ENCODE measurements around the gene GNB1L.

The GNB1L gene

GRCh38 chr22:19875531-19876313 is 21.0 kb upstream of the GNB1L start:
- no peak overlapping the region for H4K91ac ChIP-seq (ENCODE audit: low read depth, low read length, poor library complexity)
- peak overlapping the region; percentile 90 for H3K18ac ChIP-seq (ENCODE audit: low read length)
- no peak overlapping the region for H3K4ac ChIP-seq (ENCODE audit: low read length)
- peak overlapping the region; percentile 4 for H3K4me2 ChIP-seq (ENCODE audit: insufficient read depth, low read length, poor library complexity, severe bottlenecking)
- H2BK12ac ChIP-seq (ENCODE audit: low read length), result peak overlapping the region; percentile 90
- H3K9ac ChIP-seq (ENCODE audit: low read depth, low read length, poor library complexity), result no peak overlapping the region
- H3K4me3 ChIP-seq (ENCODE audit: low read length in 2 of 2), result no peak overlapping the region
- H2AFZ ChIP-seq (ENCODE audit: low read length), result peak overlapping the region; percentile 88
- no peak overlapping the region for H4K8ac ChIP-seq (ENCODE audit: low read depth, low read length)
- H2BK15ac ChIP-seq (ENCODE audit: low read length), result peak overlapping the region; percentile 79
- no CpG with 5 or more reads among the region's 23 CpGs for WGBS, 2 donors (ENCODE audit: extremely low coverage in 2 of 2, insufficient read length in 2 of 2, insufficient replicate concordance in 1 of 2)
- H3K27me3 ChIP-seq (ENCODE audit: control insufficient read depth in 3 of 3, insufficient read depth in 3 of 3, low read depth in 1 of 3, low read length in 3 of 3), result no peaks in the 10 kb centered on the region
- DNase-seq (ENCODE audit: low spot score), result no peak
- H2BK120ac ChIP-seq (ENCODE audit: low read depth, low read length), result peak overlapping the region; percentile 61
- H3K9me3 ChIP-seq (replicated peaks in 1 of 2; ENCODE audit: control insufficient read depth in 2 of 2, insufficient read depth in 1 of 2, low read depth in 1 of 2, low read length in 2 of 2), result no peaks in the 10 kb centered on the region
- H3K4me1 ChIP-seq (ENCODE audit: control insufficient read depth in 2 of 2, insufficient read depth in 1 of 2, low read depth in 1 of 2, low read length in 2 of 2), result peaks cover 29 to 43% of the 10 kb centered on the region in 2 donors
- peak overlapping the region; percentile 71 for H3K14ac ChIP-seq (ENCODE audit: low read length)
- peak overlapping the region; percentile 29 for H2BK5ac ChIP-seq (ENCODE audit: low read length)
- H3K79me1 ChIP-seq (ENCODE audit: low read depth, low read length), result peaks cover 15% of the 10 kb centered on the region
- peaks cover 0 to 3% of the 10 kb centered on the region in 2 donors for H3K36me3 ChIP-seq (replicated peaks in 1 of 2; ENCODE audit: control insufficient read depth in 2 of 2, insufficient read depth in 2 of 2, low read length in 2 of 2)
- no peak overlapping the region for H3K27ac ChIP-seq (replicated peaks; ENCODE audit: low read length)
- peak overlapping the region; percentile 99 for H2AK5ac ChIP-seq (ENCODE audit: low read depth, low read length)
- peak overlapping the region; percentile 85 for H3K23ac ChIP-seq (ENCODE audit: low read depth, low read length, poor library complexity)

- Histone ChIP-seq H2BK120ac (ENCODE audit: low read depth, low read length) (no peak overlapping the region), H3K4me1 (ENCODE audit: control insufficient read depth in 2 of 2, insufficient read depth in 1 of 2, low read depth in 1 of 2, low read length in 2 of 2) (peaks cover 23 to 37% of the 10 kb centered on the region in 2 donors), H3K27ac (replicated peaks; ENCODE audit: low read length) (peak overlapping the region; percentile 26), H3K4me2 (ENCODE audit: insufficient read depth, low read length, poor library complexity, severe bottlenecking) (peak overlapping the region; percentile 11), H3K27me3 (ENCODE audit: control insufficient read depth in 3 of 3, insufficient read depth in 3 of 3, low read depth in 1 of 3, low read length in 3 of 3) (no peaks in the 10 kb centered on the region), H2AFZ (ENCODE audit: low read length) (peak overlapping the region; percentile 88), H2BK12ac (ENCODE audit: low read length) (no peak overlapping the region), H4K91ac (ENCODE audit: low read depth, low read length, poor library complexity) (no peak overlapping the region), H3K9me3 (replicated peaks in 1 of 2; ENCODE audit: control insufficient read depth in 2 of 2, insufficient read depth in 1 of 2, low read depth in 1 of 2, low read length in 2 of 2) (no peaks in the 10 kb centered on the region), H4K8ac (ENCODE audit: low read depth, low read length) (no peak overlapping the region), H3K36me3 (replicated peaks in 1 of 2; ENCODE audit: control insufficient read depth in 2 of 2, insufficient read depth in 2 of 2, low read length in 2 of 2) (peaks cover 0 to 3% of the 10 kb centered on the region in 2 donors), H3K18ac (ENCODE audit: low read length) (peak overlapping the region; percentile 90), H3K79me1 (ENCODE audit: low read depth, low read length) (peaks cover 15% of the 10 kb centered on the region), H2AK5ac (ENCODE audit: low read depth, low read length) (peak overlapping the region; percentile 99), H3K4ac (ENCODE audit: low read length) (no peak overlapping the region), H3K14ac (ENCODE audit: low read length) (peak overlapping the region; percentile 71), H3K9ac (ENCODE audit: low read depth, low read length, poor library complexity) (no peak overlapping the region), H3K23ac (ENCODE audit: low read depth, low read length, poor library complexity) (peak overlapping the region; percentile 85), H2BK5ac (ENCODE audit: low read length) (peak overlapping the region; percentile 29), H2BK15ac (ENCODE audit: low read length) (peak overlapping the region; percentile 79), H3K4me3 (ENCODE audit: low read length in 2 of 2) (no peak overlapping the region)
- whole genome bisulfite sequencing, 2 donors (ENCODE audit: extremely low coverage in 2 of 2, insufficient read length in 2 of 2, insufficient replicate concordance in 1 of 2), result no CpG with 5 or more reads among the region's 12 CpGs
- DNase-seq (ENCODE audit: low spot score), result no peak
Measured at GRCh38 chr22:19875061-19875530, 20.4 kb upstream of the GNB1L start.

GRCh38 chr22:19874307-19875060 is 19.8 kb upstream of the GNB1L start:
- peak overlapping the region; percentile 73 for H3K14ac ChIP-seq (ENCODE audit: low read length)
- H3K18ac ChIP-seq (ENCODE audit: low read length), result peak overlapping the region; percentile 90
- H3K4me2 ChIP-seq (ENCODE audit: insufficient read depth, low read length, poor library complexity, severe bottlenecking), result peak overlapping the region; percentile 11
- H3K27ac ChIP-seq (replicated peaks; ENCODE audit: low read length), result peak overlapping the region; percentile 26
- no CpG with 5 or more reads among the region's 27 CpGs for WGBS, 2 donors (ENCODE audit: extremely low coverage in 2 of 2, insufficient read length in 2 of 2, insufficient replicate concordance in 1 of 2)
- no peaks in the 10 kb centered on the region for H3K27me3 ChIP-seq (ENCODE audit: control insufficient read depth in 3 of 3, insufficient read depth in 3 of 3, low read depth in 1 of 3, low read length in 3 of 3)
- no peak overlapping the region for H4K8ac ChIP-seq (ENCODE audit: low read depth, low read length)
- peak overlapping the region; percentile 88 for H2AFZ ChIP-seq (ENCODE audit: low read length)
- DNase-seq (ENCODE audit: low spot score), result peak; percentile 64
- peaks cover 19 to 31% of the 10 kb centered on the region in 2 donors for H3K4me1 ChIP-seq (ENCODE audit: control insufficient read depth in 2 of 2, insufficient read depth in 1 of 2, low read depth in 1 of 2, low read length in 2 of 2)
- no peak overlapping the region for H3K4ac ChIP-seq (ENCODE audit: low read length)
- peak overlapping the region; percentile 94 for H3K23ac ChIP-seq (ENCODE audit: low read depth, low read length, poor library complexity)
- H2BK12ac ChIP-seq (ENCODE audit: low read length), result no peak overlapping the region
- peaks cover 0 to 3% of the 10 kb centered on the region in 2 donors for H3K36me3 ChIP-seq (replicated peaks in 1 of 2; ENCODE audit: control insufficient read depth in 2 of 2, insufficient read depth in 2 of 2, low read length in 2 of 2)
- H3K9me3 ChIP-seq (replicated peaks in 1 of 2; ENCODE audit: control insufficient read depth in 2 of 2, insufficient read depth in 1 of 2, low read depth in 1 of 2, low read length in 2 of 2), result no peaks in the 10 kb centered on the region
- peak overlapping the region; percentile 64 for H3K9ac ChIP-seq (ENCODE audit: low read depth, low read length, poor library complexity)
- H4K91ac ChIP-seq (ENCODE audit: low read depth, low read length, poor library complexity), result no peak overlapping the region
- peaks cover 13% of the 10 kb centered on the region for H3K79me1 ChIP-seq (ENCODE audit: low read depth, low read length)
- peak overlapping the region; percentile 29 for H2BK5ac ChIP-seq (ENCODE audit: low read length)
- H2BK15ac ChIP-seq (ENCODE audit: low read length), result peak overlapping the region; percentile 44
- H2AK5ac ChIP-seq (ENCODE audit: low read depth, low read length), result peak overlapping the region; percentile 99
- H2BK120ac ChIP-seq (ENCODE audit: low read depth, low read length), result no peak overlapping the region
- H3K4me3 ChIP-seq (ENCODE audit: low read length in 2 of 2), result no peak overlapping the region

- Histone ChIP-seq H2AK5ac (ENCODE audit: low read depth, low read length) (peak overlapping the region; percentile 23), H3K18ac (ENCODE audit: low read length) (peak overlapping the region; percentile 86), H3K36me3 (replicated peaks in 1 of 2; ENCODE audit: control insufficient read depth in 2 of 2, insufficient read depth in 2 of 2, low read length in 2 of 2) (peaks cover 0 to 3% of the 10 kb centered on the region in 2 donors), H2BK120ac (ENCODE audit: low read depth, low read length) (no peak overlapping the region), H2BK5ac (ENCODE audit: low read length) (no peak overlapping the region), H2BK15ac (ENCODE audit: low read length) (no peak overlapping the region), H2AFZ (ENCODE audit: low read length) (peak overlapping the region; percentile 88), H3K9ac (ENCODE audit: low read depth, low read length, poor library complexity) (peak overlapping the region; percentile 64), H4K91ac (ENCODE audit: low read depth, low read length, poor library complexity) (peak overlapping the region; percentile 99), H3K14ac (ENCODE audit: low read length) (no peak overlapping the region), H3K79me1 (ENCODE audit: low read depth, low read length) (peaks cover 13% of the 10 kb centered on the region), H3K27ac (replicated peaks; ENCODE audit: low read length) (peak overlapping the region; percentile 17), H3K23ac (ENCODE audit: low read depth, low read length, poor library complexity) (peak overlapping the region; percentile 94), H2BK12ac (ENCODE audit: low read length) (no peak overlapping the region), H4K8ac (ENCODE audit: low read depth, low read length) (no peak overlapping the region), H3K4me1 (ENCODE audit: control insufficient read depth in 2 of 2, insufficient read depth in 1 of 2, low read depth in 1 of 2, low read length in 2 of 2) (peaks cover 17 to 28% of the 10 kb centered on the region in 2 donors), H3K4ac (ENCODE audit: low read length) (no peak overlapping the region), H3K9me3 (replicated peaks in 1 of 2; ENCODE audit: control insufficient read depth in 2 of 2, insufficient read depth in 1 of 2, low read depth in 1 of 2, low read length in 2 of 2) (no peaks in the 10 kb centered on the region), H3K4me3 (ENCODE audit: low read length in 2 of 2) (no peak overlapping the region), H3K4me2 (ENCODE audit: insufficient read depth, low read length, poor library complexity, severe bottlenecking) (no peak overlapping the region), H3K27me3 (ENCODE audit: control insufficient read depth in 3 of 3, insufficient read depth in 3 of 3, low read depth in 1 of 3, low read length in 3 of 3) (no peaks in the 10 kb centered on the region)
- WGBS, 2 donors (ENCODE audit: extremely low coverage in 2 of 2, insufficient read length in 2 of 2, insufficient replicate concordance in 1 of 2), result no CpG with 5 or more reads among the region's 7 CpGs
- DNase-seq (ENCODE audit: low spot score), result no peak
Measured at GRCh38 chr22:19873960-19874306, 19.3 kb upstream of the GNB1L start.
